Stimulated activated CD4-positive, alpha-beta T cell treated with anti-CD3 and anti-CD28 coated beads, Interleukin-2, amount 100 ng/mL, for 24 hours (primary cell): ENCODE measurements around the gene TMEM131.

ENCODE experiments used
- DNase-seq, 2 donors: peaks; one replicate each; pipeline ENCODE4 v3.0.0-alpha.2; 2020

Gene TMEM131

DNA sequence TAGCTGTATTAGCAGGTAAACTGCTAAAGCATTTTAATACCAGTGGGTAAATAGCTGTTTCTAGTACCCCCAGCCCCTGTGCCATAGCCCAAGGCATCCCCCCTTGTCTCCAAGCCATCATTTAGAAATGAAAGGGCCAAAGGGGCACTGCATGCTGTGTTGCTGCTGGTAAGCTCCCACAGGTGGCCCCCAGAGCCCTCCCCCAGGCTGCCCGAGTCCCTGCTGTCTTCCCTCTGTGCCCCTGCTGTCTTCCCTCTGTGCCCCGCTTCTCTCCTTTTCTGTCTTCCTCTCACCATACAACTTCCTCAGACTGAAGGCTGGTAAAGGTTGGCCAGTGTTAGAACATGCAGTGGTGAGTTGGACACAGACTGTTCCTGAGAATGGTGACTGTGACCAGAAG is 240.3 kb downstream of the TMEM131 start:
- no peak for DNase-seq

DNA sequence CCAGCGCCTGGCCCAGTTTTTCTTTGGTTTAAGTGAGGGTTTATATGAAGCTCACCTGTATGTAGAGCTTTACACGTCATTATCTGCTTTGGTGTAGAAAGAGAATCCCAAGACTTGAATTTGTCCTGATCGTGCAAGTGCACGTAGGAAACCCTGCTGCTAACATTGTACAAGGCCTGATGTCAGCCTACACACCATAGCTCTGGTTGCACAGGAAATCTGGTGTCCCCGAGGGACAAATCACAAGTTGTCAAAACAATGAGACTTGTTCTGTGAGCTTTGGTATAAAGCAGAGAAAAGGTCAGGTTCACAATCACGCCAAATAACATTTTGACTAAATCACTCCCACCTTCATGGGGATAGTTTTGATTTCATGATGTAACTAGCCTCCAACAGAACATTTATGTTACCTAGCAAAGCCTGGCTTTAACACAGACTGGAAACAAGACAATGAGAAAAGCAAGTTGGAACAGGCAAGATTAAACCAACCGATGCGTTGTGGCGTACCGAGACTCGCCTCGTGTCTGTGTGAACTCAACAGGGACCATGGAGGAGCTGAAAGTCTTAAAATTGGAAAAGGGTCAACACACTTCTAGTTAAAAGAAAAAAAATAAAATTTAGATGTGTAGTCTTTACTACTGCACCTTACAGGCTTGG is 240.9 kb downstream of the TMEM131 start:
- DNase-seq, result no peak

- DNase-seq, result no peak
Measured at GRCh38 chr2:97752342-97753334, 243.1 kb downstream of the TMEM131 start.

DNA sequence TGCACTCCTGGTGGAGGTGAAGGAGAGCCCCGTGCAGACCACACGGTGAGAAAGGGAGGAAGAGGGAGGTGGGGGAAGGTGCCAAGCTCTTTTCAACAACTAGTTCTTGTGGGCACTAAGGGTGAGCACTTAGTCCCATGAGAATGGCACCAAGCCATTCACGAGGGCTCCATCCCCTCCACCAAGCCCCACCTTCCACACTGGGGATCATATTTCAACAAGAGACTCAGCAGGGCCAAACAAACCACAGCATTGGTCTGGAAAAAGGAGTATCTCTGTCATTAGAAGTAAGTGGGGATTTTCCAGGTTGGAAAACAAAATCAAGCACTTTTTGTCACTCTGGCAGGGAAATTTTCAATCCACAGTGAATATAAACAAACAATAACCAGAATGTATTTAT is 244.0 kb downstream of the TMEM131 start:
- DNase-seq, result no peak

DNA sequence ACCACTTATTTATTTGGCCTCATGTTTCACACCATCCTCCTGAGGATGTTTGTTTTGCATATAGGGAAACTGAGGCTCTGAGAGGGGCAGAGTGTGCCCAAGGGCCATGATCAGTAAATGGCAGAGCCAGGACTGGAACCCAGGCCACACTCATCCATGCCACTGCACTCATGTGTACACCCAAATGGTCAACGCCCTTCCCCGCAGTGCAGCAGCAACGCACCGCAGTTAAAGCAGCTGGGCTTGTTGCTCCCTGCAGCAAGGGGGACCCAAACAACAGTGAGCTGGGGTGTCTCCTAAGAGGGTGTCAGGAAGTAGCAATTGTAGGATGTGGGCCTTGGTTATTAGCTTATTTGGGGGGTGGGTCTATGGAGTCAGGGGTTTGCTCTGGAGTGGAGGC is 245.7 kb downstream of the TMEM131 start:
- DNase-seq, result no peak

- no peak for DNase-seq
Measured at GRCh38 chr2:97749581-97749980, 246.2 kb downstream of the TMEM131 start.

DNA sequence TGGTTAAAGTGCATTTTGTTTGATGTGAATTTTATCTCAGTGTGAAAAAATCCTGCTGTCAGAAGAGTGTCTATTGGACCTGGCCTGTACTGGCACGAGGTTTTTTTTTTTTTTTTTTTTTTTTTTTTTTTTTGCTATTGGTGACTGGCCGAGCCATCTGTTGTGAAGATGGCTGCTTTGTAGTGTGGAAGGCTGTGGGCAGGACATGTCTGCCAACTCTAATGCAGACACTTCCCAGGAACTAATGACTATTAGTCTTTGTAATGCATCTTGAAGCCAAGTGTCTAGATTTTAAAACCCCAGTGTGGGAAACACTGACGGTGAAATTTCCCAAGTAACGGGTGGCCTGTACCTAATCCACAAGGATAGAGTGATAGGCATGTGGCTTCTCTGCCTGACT is 248.0 kb downstream of the TMEM131 start:
- no peak for DNase-seq

GRCh38 chr2:97747285-97747684 is 248.5 kb downstream of the TMEM131 start:
- DNase-seq, result no peak

DNA sequence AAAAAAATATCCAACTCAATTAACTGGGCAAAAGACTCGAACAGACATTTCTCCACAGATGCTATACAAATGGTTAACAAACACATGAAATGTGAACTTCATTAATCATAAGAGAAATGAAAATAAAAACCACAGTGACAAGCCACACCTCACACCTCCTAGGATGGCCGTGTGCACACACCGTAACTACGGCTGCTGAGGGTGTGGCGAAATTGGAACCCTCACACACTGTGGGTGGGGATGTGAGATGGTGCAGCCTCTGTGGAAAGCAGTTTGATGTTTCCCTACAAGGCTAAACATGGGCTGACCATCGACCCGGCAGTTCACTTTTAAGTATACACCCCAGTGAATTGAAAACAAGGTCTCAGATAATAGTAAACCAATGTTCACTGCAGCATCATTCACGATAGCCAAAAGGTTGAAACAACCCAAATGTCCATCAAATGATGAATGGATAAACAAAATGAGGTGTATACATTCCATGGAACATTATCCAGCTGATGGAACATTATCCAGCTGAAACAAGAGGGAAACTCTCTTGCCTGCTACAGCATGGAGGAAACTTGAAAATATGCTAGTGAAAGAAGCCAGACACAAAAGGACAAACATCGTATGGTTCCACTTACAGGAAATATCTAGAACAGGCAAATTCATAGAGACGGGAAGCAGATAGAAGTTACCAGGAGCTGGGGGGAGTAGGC is 250.1 kb downstream of the TMEM131 start:
- DNase-seq, result peak; percentile 57 to 60

DNA sequence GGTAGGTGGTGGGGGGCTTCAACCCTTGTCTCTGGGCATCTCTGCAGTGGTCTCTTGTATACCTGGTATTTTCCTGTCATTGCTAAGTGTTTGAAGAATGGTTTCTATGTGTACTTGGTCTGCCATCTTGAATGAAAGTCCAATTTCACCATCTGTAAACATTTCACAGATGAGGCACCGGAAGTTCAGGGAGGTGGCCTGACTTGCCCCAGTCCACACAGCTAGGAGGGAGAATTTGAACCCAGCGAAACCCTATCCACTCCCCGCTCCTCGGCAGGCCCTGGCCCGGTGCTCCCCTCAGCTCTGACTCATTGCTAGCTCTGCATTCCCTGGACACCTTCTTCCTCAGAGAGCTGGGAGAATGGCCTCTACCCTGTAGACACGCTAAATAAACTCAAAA is 251.8 kb downstream of the TMEM131 start:
- no peak for DNase-seq

- peak; percentile 29 to 42 for DNase-seq
Measured at GRCh38 chr2:97742381-97742847, 253.3 kb downstream of the TMEM131 start.

DNA sequence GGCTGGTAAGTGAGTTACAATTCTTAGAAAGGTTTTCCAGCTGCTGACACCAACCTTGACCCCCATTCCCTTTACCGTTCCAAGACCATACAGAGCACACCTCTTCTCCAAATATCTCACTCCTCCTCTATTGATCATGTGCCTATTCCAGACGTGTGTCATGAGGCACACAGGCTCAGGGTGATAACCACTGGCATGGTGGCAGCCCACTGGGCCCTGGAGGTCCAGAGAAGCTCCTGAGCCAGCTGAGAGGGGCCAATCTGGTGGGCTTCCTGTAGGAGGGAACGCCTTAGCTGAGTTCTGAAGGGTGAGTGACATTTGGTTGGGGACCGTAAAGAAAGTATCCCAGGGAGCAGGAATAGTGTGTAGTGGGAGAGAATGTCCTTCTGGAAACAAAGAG is 254.1 kb downstream of the TMEM131 start:
- no peak for DNase-seq

- DNase-seq, result no peak
Measured at GRCh38 chr2:97741251-97741650, 254.5 kb downstream of the TMEM131 start.

DNA sequence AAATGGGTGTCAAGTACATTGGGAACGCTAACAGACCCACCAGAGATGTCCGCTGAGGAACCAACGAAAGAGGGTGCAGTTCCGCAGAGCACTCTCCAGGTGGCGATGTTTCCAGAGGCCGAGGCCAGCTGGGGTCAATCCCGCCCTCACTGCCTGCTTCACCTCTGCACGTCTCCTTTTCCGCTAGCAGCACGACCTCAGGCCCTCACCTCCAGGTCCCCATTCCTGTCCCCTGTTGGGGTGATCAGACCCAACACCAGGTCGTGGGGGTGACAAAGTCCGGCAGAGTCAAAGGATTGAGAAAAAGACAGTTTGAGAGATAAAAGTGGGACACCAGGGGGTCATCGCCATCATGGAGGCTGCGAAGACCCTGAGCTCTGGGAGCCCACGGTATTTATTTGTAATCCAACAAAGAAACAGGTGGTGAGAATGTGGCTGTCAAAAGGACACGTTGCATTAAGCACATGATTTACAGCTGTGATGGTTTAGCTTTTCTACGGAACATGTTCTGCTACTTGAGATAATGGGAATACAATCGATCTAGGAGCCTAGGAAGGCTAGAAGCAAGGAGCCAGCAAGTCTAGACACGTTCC is 255.1 kb downstream of the TMEM131 start:
- DNase-seq, result peak; percentile 46 to 62

DNA sequence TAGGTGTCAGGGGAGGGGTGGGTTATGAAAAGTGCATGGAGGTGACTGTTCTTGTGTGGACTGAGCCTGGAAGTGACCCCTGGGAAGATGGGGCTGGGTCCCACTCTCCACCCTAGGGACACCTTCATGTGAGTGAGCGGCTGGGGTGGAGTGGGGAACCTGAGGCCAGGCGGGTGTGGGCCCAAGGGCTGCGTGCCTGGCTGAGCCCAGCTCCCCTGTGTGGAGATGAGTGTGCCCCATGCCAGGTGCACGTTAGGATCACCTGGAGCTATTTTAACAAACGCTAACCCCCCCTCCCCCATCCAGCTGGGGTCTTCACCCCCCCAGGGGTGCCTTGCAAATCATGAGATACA is 255.9 kb downstream of the TMEM131 start:
- DNase-seq, result no peak

GRCh38 chr2:97739020-97739892 is 256.5 kb downstream of the TMEM131 start:
- no peak for DNase-seq

DNA sequence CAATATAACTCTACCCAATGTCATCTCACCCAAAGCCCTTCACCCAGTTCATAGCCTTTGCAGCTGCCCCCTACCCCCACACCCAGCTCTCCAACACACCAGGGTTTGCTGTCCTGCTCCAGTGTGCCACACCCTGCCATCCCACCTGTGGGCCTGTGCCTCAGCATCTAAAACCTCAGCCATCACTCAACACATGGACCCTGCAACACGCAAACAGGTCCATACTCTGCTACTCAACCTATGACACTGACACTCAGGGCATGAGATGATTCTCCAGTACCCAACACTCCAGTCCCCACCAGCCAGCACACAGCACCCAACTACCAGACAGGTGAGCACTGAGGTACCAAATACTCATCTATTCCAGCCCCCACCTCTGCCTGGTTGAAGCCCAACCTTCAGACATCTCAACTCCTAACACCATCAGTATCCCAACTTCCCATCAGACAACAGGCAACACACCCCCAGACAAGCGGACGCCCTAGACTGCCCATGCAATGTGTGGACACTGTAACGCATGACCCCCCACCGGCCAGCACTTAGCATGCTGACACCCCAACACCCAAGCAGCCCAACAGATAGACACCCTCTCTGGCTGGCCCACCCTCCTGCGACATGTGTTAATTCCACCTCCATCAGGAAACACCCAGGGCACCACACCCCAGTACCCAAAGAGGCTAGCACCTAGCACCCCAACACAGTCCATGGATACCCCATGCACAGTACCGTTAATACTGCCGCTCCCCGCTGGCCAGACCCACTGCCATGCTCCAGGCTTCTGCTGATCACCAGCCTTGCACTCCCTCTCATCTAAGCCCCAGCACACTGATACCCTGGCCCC is 257.3 kb downstream of the TMEM131 start:
- no peak for DNase-seq

DNA sequence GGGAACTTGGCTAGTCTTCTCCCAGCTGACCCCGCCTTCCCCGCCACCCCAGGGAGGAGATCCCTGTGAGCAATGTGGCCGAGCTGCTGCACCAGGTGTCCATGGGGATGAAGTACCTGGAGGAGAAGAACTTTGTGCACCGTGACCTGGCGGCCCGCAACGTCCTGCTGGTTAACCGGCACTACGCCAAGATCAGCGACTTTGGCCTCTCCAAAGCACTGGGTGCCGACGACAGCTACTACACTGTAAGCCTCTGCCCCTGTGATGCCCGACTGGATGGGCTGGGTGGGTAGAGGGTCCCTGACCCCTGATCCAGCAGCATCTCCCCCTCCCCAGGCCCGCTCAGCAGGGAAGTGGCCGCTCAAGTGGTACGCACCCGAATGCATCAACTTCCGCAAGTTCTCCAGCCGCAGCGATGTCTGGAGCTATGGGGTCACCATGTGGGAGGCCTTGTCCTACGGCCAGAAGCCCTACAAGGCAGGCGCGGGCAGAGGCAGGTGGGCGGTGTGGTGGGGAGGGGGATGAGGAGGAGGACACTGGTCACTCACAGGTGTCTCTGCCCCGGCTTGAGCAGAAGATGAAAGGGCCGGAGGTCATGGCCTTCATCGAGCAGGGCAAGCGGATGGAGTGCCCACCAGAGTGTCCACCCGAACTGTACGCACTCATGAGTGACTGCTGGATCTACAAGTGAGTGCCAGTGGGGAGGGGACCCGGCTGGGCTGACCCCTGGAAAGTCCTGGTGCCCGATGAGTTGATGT is 258.1 kb downstream of the TMEM131 start:
- no peak for DNase-seq

GRCh38 chr2:97736608-97737330 is 259.0 kb downstream of the TMEM131 start:
- no peak for DNase-seq

GRCh38 chr2:97736185-97736584 is 259.6 kb downstream of the TMEM131 start:
- no peak for DNase-seq
